HG02623 (cell line): ENCODE data around the gene PEX14.

ENCODE experiments used
- ATAC-seq: cut with Tn5 transposase; IDR thresholded peaks from one replicate; pipeline ENCODE4 v1.9.1; 2021; ENCODE audit warnings: moderate library complexity; ENCODE audit not compliant: unreplicated experiment

PEX14 gene

GRCh38 chr1:10629816-10630571, 155.2 kb downstream of the PEX14 start:
- ATAC-seq, result no peak

GRCh38 chr1:10630661-10631120, 155.9 kb downstream of the PEX14 start:
- ATAC-seq, result no peak

- ATAC-seq, result no peak
Observed at GRCh38 chr1:10631121-10631810, 156.5 kb downstream of the PEX14 start.

GRCh38 chr1:10631811-10632593, 157.3 kb downstream of the PEX14 start:
- no peak for ATAC-seq

- ATAC-seq, result no peak
Observed at GRCh38 chr1:10632691-10633090, 157.9 kb downstream of the PEX14 start.

GRCh38 chr1:10633416-10633815, 158.7 kb downstream of the PEX14 start:
- ATAC-seq, result no peak

GRCh38 chr1:10634075-10634427, 159.3 kb downstream of the PEX14 start:
- ATAC-seq, result no peak

- ATAC-seq, result no peak
Observed at GRCh38 chr1:10634428-10635084, 159.8 kb downstream of the PEX14 start.

GRCh38 chr1:10635085-10635896, 160.5 kb downstream of the PEX14 start:
- ATAC-seq, result no peak

- ATAC-seq, result no peak
Observed at GRCh38 chr1:10635992-10636391, 161.2 kb downstream of the PEX14 start.

- no peak for ATAC-seq
Observed at GRCh38 chr1:10637400-10637799, 162.7 kb downstream of the PEX14 start.

GRCh38 chr1:10637834-10638558, 163.2 kb downstream of the PEX14 start:
- ATAC-seq, result no peak

GRCh38 chr1:10638559-10639005, 163.8 kb downstream of the PEX14 start:
- no peak for ATAC-seq

GRCh38 chr1:10639011-10639774, 164.4 kb downstream of the PEX14 start:
- ATAC-seq, result no peak

GRCh38 chr1:10639775-10640578, 165.2 kb downstream of the PEX14 start:
- no peak for ATAC-seq

- ATAC-seq, result no peak
Observed at GRCh38 chr1:10640843-10641553, 166.2 kb downstream of the PEX14 start.

GRCh38 chr1:10641976-10642375, 167.2 kb downstream of the PEX14 start:
- no peak for ATAC-seq
